OCI-LY1 (cell line): ENCODE results near the gene TMCC2.

Experiments
- H2AFZ ChIP-seq: fragments of 200-600 bp; sonication (generic), shearing (Covaris generic); 2 replicates; pipeline ENCODE4 v1.6.0; 2014; ENCODE audit warnings: antibody characterized with exemption, mild to moderate bottlenecking, low read length
- H3F3A ChIP-seq: fragments of 200-600 bp; sonication (generic), shearing (Covaris generic); 2 replicates; pipeline ENCODE4 v1.6.0; 2014; ENCODE audit warnings: mild to moderate bottlenecking, antibody characterized with exemption, low read length, moderate library complexity; ENCODE audit not compliant: insufficient read depth
- H3K27ac ChIP-seq: fragments of 200-600 bp; sonication (generic); 2 replicates; pipeline ENCODE4 v1.5.1; 2014; ENCODE audit warnings: low read length, mixed run types, mild to moderate bottlenecking, low read depth; ENCODE audit not compliant: poor library complexity, severe bottlenecking
- H3K27me3 ChIP-seq: fragments of 200-600 bp; sonication (generic); 2 replicates; pipeline ENCODE4 v1.6.0; 2014; ENCODE audit warnings: antibody characterized with exemption, mild to moderate bottlenecking, low read length, moderate library complexity; ENCODE audit not compliant: insufficient read depth
- H3K36me3 ChIP-seq: fragments of 200-600 bp; sonication (generic); 2 replicates; pipeline ENCODE4 v1.6.1; 2014; ENCODE audit warnings: mild to moderate bottlenecking, antibody characterized with exemption, low read length, moderate library complexity, mixed read lengths; ENCODE audit not compliant: insufficient read depth
- H3K4me1 ChIP-seq: fragments of 200-600 bp; sonication (generic); 2 replicates; pipeline ENCODE4 v1.5.1; 2014; ENCODE audit warnings: mild to moderate bottlenecking, low read length, moderate library complexity; ENCODE audit not compliant: insufficient read depth, severe bottlenecking
- H3K4me2 ChIP-seq: fragments of 200-600 bp; sonication (generic), shearing (Covaris generic); 2 replicates; pipeline ENCODE4 v1.6.1; 2014; ENCODE audit warnings: low read length
- H3K4me3 ChIP-seq: fragments of 200-600 bp; sonication (generic); 2 replicates; pipeline ENCODE4 v1.5.1; 2014; ENCODE audit warnings: low read length, low read depth, mild to moderate bottlenecking, mixed read lengths; ENCODE audit not compliant: poor library complexity, severe bottlenecking
- H3K79me2 ChIP-seq: fragments of 200-600 bp; shearing (Covaris generic); 2 replicates; pipeline ENCODE4 v1.6.1; 2016; ENCODE audit warnings: mixed run types, low read length, mixed read lengths; ENCODE audit not compliant: insufficient read depth
- H3K9ac ChIP-seq: fragments of 200-600 bp; sonication (generic), shearing (Covaris generic); 2 replicates; pipeline ENCODE4 v1.6.1; 2014; ENCODE audit warnings: mild to moderate bottlenecking, low read length, mixed read lengths
- H3K9me2 ChIP-seq: fragments of 200-600 bp; sonication (generic), shearing (Covaris generic); 2 replicates; pipeline ENCODE4 v1.6.1; 2014; ENCODE audit warnings: low read depth, mild to moderate bottlenecking, low read length, mixed read lengths
- H3K9me3 ChIP-seq: fragments of 200-600 bp; shearing (Covaris generic); 2 replicates; pipeline ENCODE4 v1.6.1; 2014; ENCODE audit warnings: low read length, mixed read lengths
- H4K20me1 ChIP-seq: fragments of 200-600 bp; sonication (generic), shearing (Covaris generic); 2 replicates; pipeline ENCODE4 v1.6.0; 2016; ENCODE audit warnings: mild to moderate bottlenecking, low read length; ENCODE audit not compliant: insufficient read depth
- CTCF ChIP-seq: fragments of 200-600 bp; sonication (generic), shearing (Covaris generic); IDR thresholded peaks from 2 replicates; pipeline ENCODE4 v1.5.1; 2017; ENCODE audit warnings: mild to moderate bottlenecking, antibody characterized with exemption, low read length, moderate library complexity, mixed read lengths
- EZH2 ChIP-seq: fragments of 200-600 bp; sonication (generic), shearing (Covaris generic); IDR thresholded peaks from 2 replicates; pipeline ENCODE4 v1.8.0; 2017; ENCODE audit warnings: borderline replicate concordance, mixed run types, mild to moderate bottlenecking, antibody characterized with exemption, low read length, moderate library complexity, mixed read lengths

Gene TMCC2

GRCh38 chr1:205183676-205184335 lies 43.9 kb upstream of the TMCC2 start:
- Histone ChIP-seq H3K27me3 (no peaks in the 10 kb centered on the region), H3K4me3 (no peak overlapping the region), H3K9me3 (no peaks in the 10 kb centered on the region), H3K9me2 (no peaks in the 10 kb centered on the region), H3K9ac (no peak overlapping the region), H4K20me1 (no peaks in the 10 kb centered on the region), H2AFZ (no peak overlapping the region), H3K79me2 (no peaks in the 10 kb centered on the region), H3K27ac (no peak overlapping the region), H3K4me1 (no peaks in the 10 kb centered on the region), H3K4me2 (no peak overlapping the region), H3F3A (no peaks in the 10 kb centered on the region), H3K36me3 (no peaks in the 10 kb centered on the region)
- TF ChIP-seq EZH2 (no peak), CTCF (no peak)

GRCh38 chr1:205186191-205186590 lies 41.6 kb upstream of the TMCC2 start:
- no peaks in the 10 kb centered on the region for H4K20me1 ChIP-seq
- no peaks in the 10 kb centered on the region for H3K79me2 ChIP-seq
- no peaks in the 10 kb centered on the region for H3F3A ChIP-seq
- H3K27me3 ChIP-seq, result no peaks in the 10 kb centered on the region
- no peak overlapping the region for H3K4me3 ChIP-seq
- H3K9ac ChIP-seq, result no peak overlapping the region
- H3K9me2 ChIP-seq, result no peaks in the 10 kb centered on the region
- no peak for TF ChIP-seq EZH2
- TF ChIP-seq CTCF, result no peak
- H3K9me3 ChIP-seq, result no peaks in the 10 kb centered on the region
- H3K36me3 ChIP-seq, result no peaks in the 10 kb centered on the region
- no peaks in the 10 kb centered on the region for H3K4me1 ChIP-seq
- H3K27ac ChIP-seq, result no peak overlapping the region
- H2AFZ ChIP-seq, result no peak overlapping the region
- no peak overlapping the region for H3K4me2 ChIP-seq

- Histone ChIP-seq H3K9ac (no peak overlapping the region), H3K36me3 (no peaks in the 10 kb centered on the region), H3K27me3 (no peaks in the 10 kb centered on the region), H3F3A (no peaks in the 10 kb centered on the region), H4K20me1 (no peaks in the 10 kb centered on the region), H3K79me2 (no peaks in the 10 kb centered on the region), H3K4me1 (no peaks in the 10 kb centered on the region), H3K4me2 (no peak overlapping the region), H3K9me2 (no peaks in the 10 kb centered on the region), H3K27ac (no peak overlapping the region), H3K4me3 (no peak overlapping the region), H3K9me3 (no peaks in the 10 kb centered on the region), H2AFZ (no peak overlapping the region)
- TF ChIP-seq EZH2, result no peak
- TF ChIP-seq CTCF, result no peak
Measured at GRCh38 chr1:205187420-205187819, 40.3 kb upstream of the TMCC2 start.
